Liver (tissue), 9 donors: Measurements from ENCODE around the gene MMP28. TPM values are rescaled to one million over a fixed set of nuclear protein-coding genes. Genes with fewer than 3 reads are reported as not detected.
A peak's percentile ranks its signal among the peaks of the same experiment; 100 is the strongest.

ENCODE experiments used
- DNase-seq: peaks from one replicate; pipeline ENCODE4 v3.0.0-alpha.2; 2017; ENCODE audit warnings: low spot score
- H3K27ac ChIP-seq, 2 donors: one replicate each; pipeline ENCODE4 v1.7.0; 2013; ENCODE audit warnings: inconsistent platforms in 2 of 2, low read length in 2 of 2, control low read depth in 1 of 2, low read depth in 1 of 2, mild to moderate bottlenecking in 1 of 2
- H3K27me3 ChIP-seq, 4 donors: one replicate each; pipeline versions ENCODE4 v1.6.1 to v1.7.0; 2013; ENCODE audit warnings: low read length in 3 of 4, inconsistent platforms in 1 of 4, mild to moderate bottlenecking in 1 of 4, moderate library complexity in 1 of 4; ENCODE audit not compliant: control insufficient read depth in 4 of 4, insufficient read depth in 4 of 4
- H3K36me3 ChIP-seq, 4 donors: one replicate each; pipeline versions ENCODE4 v1.6.1 to v1.7.0; 2013; ENCODE audit warnings: low read length in 3 of 4, mild to moderate bottlenecking in 3 of 4, low read depth in 1 of 4, moderate library complexity in 1 of 4; ENCODE audit not compliant: control insufficient read depth in 4 of 4, insufficient read depth in 3 of 4
- H3K4me1 ChIP-seq, 4 donors: one replicate each; pipeline versions ENCODE4 v1.6.1 to v1.7.0; 2013; ENCODE audit warnings: low read length in 3 of 4, mild to moderate bottlenecking in 3 of 4, moderate library complexity in 1 of 4; ENCODE audit not compliant: control insufficient read depth in 4 of 4, insufficient read depth in 4 of 4
- H3K4me3 ChIP-seq, 3 donors: one replicate each; pipeline versions ENCODE4 v1.6.1 to v1.7.0; 2013; ENCODE audit warnings: low read length in 3 of 3, control low read depth in 1 of 3, low read depth in 1 of 3, mild to moderate bottlenecking in 1 of 3
- H3K9ac ChIP-seq, 2 donors: one replicate each; pipeline ENCODE4 v1.7.0; 2013; ENCODE audit warnings: low read length in 2 of 2, mild to moderate bottlenecking in 2 of 2, moderate library complexity in 2 of 2, control low read depth in 1 of 2, low read depth in 1 of 2
- H3K9me3 ChIP-seq, 4 donors: one replicate each; pipeline versions ENCODE4 v1.6.1 to v1.7.0; 2013; ENCODE audit warnings: low read length in 3 of 4; ENCODE audit not compliant: control insufficient read depth in 4 of 4
- ATF3 ChIP-seq: IDR thresholded peaks from 2 replicates; pipeline ENCODE4 v1.6.1; 2016; ENCODE audit warnings: antibody characterized with exemption
- CTCF ChIP-seq: fragments of 150-350 bp; IDR thresholded peaks from 2 replicates; pipeline ENCODE4 v1.5.1; 2017; ENCODE audit warnings: improper control_type of control experiment, low read depth, low read length; ENCODE audit not compliant: missing input control
- EGR1 ChIP-seq, 2 donors: IDR thresholded peaks; 2 replicates each; pipeline ENCODE4 v1.6.1; 2016 to 2018; ENCODE audit warnings: antibody characterized with exemption in 2 of 2, low read depth in 2 of 2
- FOXA2 ChIP-seq: IDR thresholded peaks from 2 replicates; pipeline ENCODE4 v1.6.1; 2016; ENCODE audit warnings: antibody characterized with exemption
- HNF4A ChIP-seq, 2 donors: conservative IDR thresholded peaks; 2 replicates each; pipeline ENCODE4 v1.6.1; 2016; ENCODE audit warnings: antibody characterized with exemption in 2 of 2, mild to moderate bottlenecking in 2 of 2
- HNF4G ChIP-seq: IDR thresholded peaks from 2 replicates; pipeline ENCODE4 v1.6.1; 2016; ENCODE audit warnings: antibody characterized with exemption
- RAD21 ChIP-seq, 2 donors: IDR thresholded peaks; 2 replicates each; pipeline ENCODE4 v1.6.1; 2016; ENCODE audit warnings: antibody characterized with exemption in 2 of 2, mild to moderate bottlenecking in 2 of 2
- REST ChIP-seq: IDR thresholded peaks from 2 replicates; pipeline ENCODE4 v1.6.1; 2016; ENCODE audit warnings: antibody characterized with exemption, mild to moderate bottlenecking
- RXRA ChIP-seq, 2 donors: IDR thresholded peaks; 2 replicates each; pipeline ENCODE4 v1.6.1; 2017 to 2018; ENCODE audit warnings: antibody characterized with exemption in 2 of 2, mild to moderate bottlenecking in 1 of 2
- TAF1 ChIP-seq: conservative IDR thresholded peaks from 2 replicates; pipeline ENCODE4 v1.6.1; 2016; ENCODE audit warnings: antibody characterized with exemption, mild to moderate bottlenecking
- WGBS: extraction: QIAGEN DNeasy Blood & Tissue Kit; methylation state at CpG from one replicate; pipeline ENCODE4 v1.1.7; 2013; 5-methylcytosine and 5-hydroxymethylcytosine counted together
- polyA plus RNA-seq, 2 donors: library from polyadenylated mRNA; stranded (reverse) in 1 of 2; unstranded in 1 of 2; fragments of 200-250 nt in 1 of 2; fragments of >200 nt in 1 of 2; fragmentation: Nextera tagmentation in 1 of 2; extraction: Ambion mirVana in 1 of 2; gene quantifications; one replicate each; pipeline versions ENCODE4 v1.2.1 to v1.2.3, GENCODE V29; 2013 to 2015
- total RNA-seq, 2 donors: library from RNA; depleted of rRNA; stranded (reverse); fragments of >200 nt; gene quantifications; one replicate each; pipeline ENCODE4 v1.2.3, GENCODE V29; 2014
- TF ChIP-seq, protein P1 (sequence below): IDR thresholded peaks from 2 replicates; pipeline ENCODE4 v1.6.1; 2016; ENCODE audit warnings: antibody characterized with exemption
- TF ChIP-seq, protein P2 (sequence below): IDR thresholded peaks from 2 replicates; pipeline ENCODE4 v1.6.1; 2016; ENCODE audit warnings: antibody characterized with exemption
- donor health status: healthy.
- donor health status: healthy.
- donor health status: healthy.
- donor health status: healthy.
- donor health status: healthy.

The MMP28 gene
- total and polyA plus RNA-seq, 4 donors = 0.14 to 0.75 (median 0.44) TPM

GRCh38 chr17:35843698-35844097, 48.3 kb upstream of the MMP28 start:
- Histone ChIP-seq H3K4me3 (no peak overlapping the region), H3K36me3 (peaks cover 15 to 58% (median 45%) of the 10 kb centered on the region in 4 donors), H3K9me3 (no peaks in the 10 kb centered on the region), H3K27me3 (no peaks in the 10 kb centered on the region), H3K4me1 (no peaks in the 10 kb centered on the region), H3K9ac (no peak overlapping the region), H3K27ac (no peak overlapping the region)
- WGBS = 94% methylated on average over 2 of the region's 2 CpGs
- TF ChIP-seq HNF4A (conservative IDR thresholded peaks at IDR 0.05) = peak in 1 of 2 donors; percentile 28
- TF ChIP-seq RAD21 (IDR thresholded peaks at IDR 0.05) = no peak
- no peak for DNase-seq

DNA sequence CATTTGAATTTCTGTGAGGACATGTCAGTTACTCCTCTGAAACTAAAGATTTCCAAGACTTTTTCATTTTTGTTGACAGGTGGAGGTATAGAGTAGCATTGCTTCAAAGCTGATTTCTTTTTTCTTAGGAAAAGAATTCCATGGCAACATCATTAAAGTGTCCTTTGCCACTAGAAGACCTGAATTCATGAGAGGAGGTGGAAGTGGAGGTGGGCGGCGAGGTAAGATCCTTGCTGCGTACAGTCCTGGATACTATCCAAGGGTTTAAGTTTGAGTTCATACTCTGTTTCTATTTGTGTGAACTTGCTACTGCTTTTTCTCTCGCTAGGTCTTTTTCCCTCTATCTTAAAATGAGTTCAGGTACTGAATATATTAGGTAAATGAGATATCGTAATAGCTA, 46.8 kb upstream of the MMP28 start:
- Histone ChIP-seq H3K4me3 (no peak overlapping the region), H3K4me1 (no peaks in the 10 kb centered on the region), H3K9me3 (no peaks in the 10 kb centered on the region), H3K36me3 (peaks cover 15 to 64% (median 47%) of the 10 kb centered on the region in 4 donors), H3K27me3 (no peaks in the 10 kb centered on the region), H3K27ac (no peak overlapping the region), H3K9ac (no peak overlapping the region)
- TF ChIP-seq, protein P1, sequence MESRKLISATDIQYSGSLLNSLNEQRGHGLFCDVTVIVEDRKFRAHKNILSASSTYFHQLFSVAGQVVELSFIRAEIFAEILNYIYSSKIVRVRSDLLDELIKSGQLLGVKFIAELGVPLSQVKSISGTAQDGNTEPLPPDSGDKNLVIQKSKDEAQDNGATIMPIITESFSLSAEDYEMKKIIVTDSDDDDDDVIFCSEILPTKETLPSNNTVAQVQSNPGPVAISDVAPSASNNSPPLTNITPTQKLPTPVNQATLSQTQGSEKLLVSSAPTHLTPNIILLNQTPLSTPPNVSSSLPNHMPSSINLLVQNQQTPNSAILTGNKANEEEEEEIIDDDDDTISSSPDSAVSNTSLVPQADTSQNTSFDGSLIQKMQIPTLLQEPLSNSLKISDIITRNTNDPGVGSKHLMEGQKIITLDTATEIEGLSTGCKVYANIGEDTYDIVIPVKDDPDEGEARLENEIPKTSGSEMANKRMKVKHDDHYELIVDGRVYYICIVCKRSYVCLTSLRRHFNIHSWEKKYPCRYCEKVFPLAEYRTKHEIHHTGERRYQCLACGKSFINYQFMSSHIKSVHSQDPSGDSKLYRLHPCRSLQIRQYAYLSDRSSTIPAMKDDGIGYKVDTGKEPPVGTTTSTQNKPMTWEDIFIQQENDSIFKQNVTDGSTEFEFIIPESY = no peak
- TF ChIP-seq HNF4G (no peak), TAF1 (no peak), REST (no peak)
- TF ChIP-seq, protein P2, sequence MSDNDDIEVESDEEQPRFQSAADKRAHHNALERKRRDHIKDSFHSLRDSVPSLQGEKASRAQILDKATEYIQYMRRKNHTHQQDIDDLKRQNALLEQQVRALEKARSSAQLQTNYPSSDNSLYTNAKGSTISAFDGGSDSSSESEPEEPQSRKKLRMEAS = no peak
- WGBS = 98% methylated on average over 5 of the region's 5 CpGs
- DNase-seq = no peak

DNA sequence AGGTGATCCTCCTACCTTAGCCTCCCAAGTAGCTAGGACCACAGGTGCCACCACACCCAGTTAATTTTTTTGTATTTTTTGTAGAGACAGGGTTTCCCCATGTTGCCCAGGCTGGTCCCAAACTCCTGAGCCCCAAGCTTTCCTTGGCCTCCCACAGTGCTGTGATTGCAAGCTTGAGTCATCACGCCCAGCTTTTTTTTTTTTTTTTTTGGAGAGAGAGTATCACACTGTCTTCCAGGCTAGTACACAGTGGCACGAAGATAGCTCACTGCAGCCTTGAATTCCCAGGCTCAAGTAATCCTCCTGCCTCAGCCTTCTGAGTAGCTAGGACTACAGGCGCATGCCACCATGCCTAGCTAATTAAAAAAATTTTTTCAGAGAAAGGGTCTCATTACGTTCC, 46.1 kb upstream of the MMP28 start:
- Histone ChIP-seq H3K4me1 (no peaks in the 10 kb centered on the region), H3K36me3 (peaks cover 15 to 71% (median 52%) of the 10 kb centered on the region in 4 donors), H3K27ac (no peak overlapping the region), H3K9ac (no peak overlapping the region), H3K4me3 (no peak overlapping the region), H3K9me3 (no peaks in the 10 kb centered on the region), H3K27me3 (no peaks in the 10 kb centered on the region)
- DNase-seq = no peak
- 95% methylated on average over 4 of the region's 4 CpGs for WGBS
- TF ChIP-seq HNF4G (no peak), EGR1 (IDR thresholded peaks at IDR 0.05; ENCODE audit: low read depth in 2 of 2) (no peak), RXRA (IDR thresholded peaks at IDR 0.05) (no peak), ATF3 (no peak), CTCF (no peak), REST (no peak), FOXA2 (no peak), TAF1 (no peak)
- TF ChIP-seq, protein P2 = no peak
